PC-9 (cell line): ENCODE data around the gene APBB1IP.

Experiments used
- EZH2 ChIP-seq: fragments of 200-600 bp; sonication (generic); IDR thresholded peaks from 2 replicates; pipeline ENCODE4 v1.8.0; 2017; ENCODE audit warnings: antibody characterized with exemption, low read depth
- TF ChIP-seq, protein P1 (sequence below): fragments of 200-600 bp; sonication (generic); conservative IDR thresholded peaks from 2 replicates; pipeline ENCODE4 v1.6.1; 2017; ENCODE audit warnings: mixed run types, antibody characterized with exemption, mild to moderate bottlenecking, moderate library complexity

DNA sequence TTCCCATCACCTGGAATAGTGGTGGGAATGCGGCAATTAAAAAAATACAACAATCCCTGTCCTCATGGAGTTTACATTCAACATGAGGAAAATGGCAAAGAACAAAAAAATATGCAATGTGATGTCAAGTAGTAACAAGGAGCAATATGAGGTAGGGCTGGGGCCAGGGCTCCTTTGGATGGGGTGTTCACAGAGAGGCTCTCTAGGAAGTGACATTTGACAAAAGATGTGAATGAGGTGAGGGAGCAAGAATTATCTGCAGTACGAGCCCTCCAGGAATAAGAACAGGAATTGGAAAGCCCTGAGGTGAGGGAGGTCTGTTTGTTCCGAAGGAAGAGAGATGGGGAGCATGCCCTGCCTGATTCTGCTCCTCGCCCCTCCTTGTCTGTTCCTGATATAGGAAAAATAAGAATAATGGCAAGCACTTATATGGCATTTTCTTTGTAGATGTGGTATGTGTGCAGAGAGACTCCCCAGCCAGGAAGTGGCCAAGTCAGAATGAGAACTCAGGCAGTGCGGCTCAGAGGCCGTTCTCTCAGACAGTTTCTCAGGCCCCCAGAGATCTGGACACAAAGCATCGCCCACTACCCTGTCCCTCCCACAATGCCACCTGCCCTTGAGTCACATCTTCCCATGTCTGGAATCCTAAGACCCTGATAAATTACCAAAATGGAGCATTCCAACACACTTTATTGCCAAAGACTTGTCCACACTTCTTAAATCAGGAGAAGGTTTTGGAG is 105.6 kb downstream of the APBB1IP start:
- TF ChIP-seq EZH2, result no peak
- TF ChIP-seq, protein P1, sequence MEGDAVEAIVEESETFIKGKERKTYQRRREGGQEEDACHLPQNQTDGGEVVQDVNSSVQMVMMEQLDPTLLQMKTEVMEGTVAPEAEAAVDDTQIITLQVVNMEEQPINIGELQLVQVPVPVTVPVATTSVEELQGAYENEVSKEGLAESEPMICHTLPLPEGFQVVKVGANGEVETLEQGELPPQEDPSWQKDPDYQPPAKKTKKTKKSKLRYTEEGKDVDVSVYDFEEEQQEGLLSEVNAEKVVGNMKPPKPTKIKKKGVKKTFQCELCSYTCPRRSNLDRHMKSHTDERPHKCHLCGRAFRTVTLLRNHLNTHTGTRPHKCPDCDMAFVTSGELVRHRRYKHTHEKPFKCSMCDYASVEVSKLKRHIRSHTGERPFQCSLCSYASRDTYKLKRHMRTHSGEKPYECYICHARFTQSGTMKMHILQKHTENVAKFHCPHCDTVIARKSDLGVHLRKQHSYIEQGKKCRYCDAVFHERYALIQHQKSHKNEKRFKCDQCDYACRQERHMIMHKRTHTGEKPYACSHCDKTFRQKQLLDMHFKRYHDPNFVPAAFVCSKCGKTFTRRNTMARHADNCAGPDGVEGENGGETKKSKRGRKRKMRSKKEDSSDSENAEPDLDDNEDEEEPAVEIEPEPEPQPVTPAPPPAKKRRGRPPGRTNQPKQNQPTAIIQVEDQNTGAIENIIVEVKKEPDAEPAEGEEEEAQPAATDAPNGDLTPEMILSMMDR, result no peak
